GM18951 (cell line): Measurements from ENCODE around the gene FURIN.
"Not testable (repeated sequence)": the region's sequence is repeated elsewhere in the genome, so short reads cannot be mapped to it uniquely, and the experiment has no call there.

ENCODE experiments used
- POLR2A ChIP-seq: IDR thresholded peaks from 4 replicates; pipeline ENCODE4 v1.6.1; 2011; ENCODE audit warnings: mild to moderate bottlenecking; ENCODE audit not compliant: insufficient read length, insufficient read depth; ENCODE audit errors: extremely low read depth
- in situ Hi-C: fragments of 300-500 bp; cut with MboI; formaldehyde crosslinking; loops from one replicate; pipeline ENCODE4 v1.12.0; 2022; ENCODE audit warnings: low sequenced_read_pairs, mixed read lengths, inconsistent platforms; ENCODE audit not compliant: unreplicated experiment

Gene FURIN

GRCh38 chr15:90868261-90868689 lies at the start of gene FURIN:
Gene FURIN (plus strand): TSS chr15:90868588. CDS start chr15:90875741, 7,153 bp downstream.
- in situ Hi-C loops, result no loop called here
- TF ChIP-seq POLR2A, result no peak

- no peak for TF ChIP-seq POLR2A
- in situ Hi-C loops, result no loop called here
Observed at GRCh38 chr15:90819390-90819789, 49.0 kb upstream of the FURIN start.

- no peak for TF ChIP-seq POLR2A
- in situ Hi-C loops, result no loop called here
Observed at GRCh38 chr15:90819850-90820249, 48.5 kb upstream of the FURIN start.

GRCh38 chr15:90820481-90820880 lies 47.9 kb upstream of the FURIN start:
- in situ Hi-C loops, result no loop called here
- TF ChIP-seq POLR2A, result no peak

- in situ Hi-C loops, result no loop called here
Observed at GRCh38 chr15:90822204-90822955, 46.0 kb upstream of the FURIN start.

GRCh38 chr15:90823455-90823974 lies 44.9 kb upstream of the FURIN start:
- in situ Hi-C loops, result no loop called here
- no peak for TF ChIP-seq POLR2A

More at GRCh38 chr15:90822204-90822955, 46.0 kb upstream of the FURIN start:
- no peak for TF ChIP-seq POLR2A

GRCh38 chr15:90825115-90825899 lies 43.1 kb upstream of the FURIN start:
- in situ Hi-C loops, result not testable (repeated sequence)

GRCh38 chr15:90826206-90826885 lies 42.0 kb upstream of the FURIN start:
- in situ Hi-C loops, result not testable (repeated sequence)

GRCh38 chr15:90826886-90827435 lies 41.4 kb upstream of the FURIN start:
- TF ChIP-seq POLR2A, result no peak
- in situ Hi-C loops, result no loop called here

- in situ Hi-C loops, result no loop called here
- no peak for TF ChIP-seq POLR2A
Observed at GRCh38 chr15:90828111-90828510, 40.3 kb upstream of the FURIN start.

- in situ Hi-C loops, result no loop called here
- no peak for TF ChIP-seq POLR2A
Observed at GRCh38 chr15:90829126-90829525, 39.3 kb upstream of the FURIN start.

GRCh38 chr15:90829942-90830440 lies 38.4 kb upstream of the FURIN start:
- in situ Hi-C loops, result no loop called here
- no peak for TF ChIP-seq POLR2A

GRCh38 chr15:90834626-90835025 lies 33.8 kb upstream of the FURIN start:
- no peak for TF ChIP-seq POLR2A
- in situ Hi-C loops, result no loop called here
